NB4 (cell line): ENCODE results near the gene MUC13.

Experiments
- CTCF ChIP-seq: IDR thresholded peaks from one replicate; pipeline ENCODE4 v1.5.1; 2012; ENCODE audit warnings: low read depth, low read length
- POLR2A ChIP-seq: IDR thresholded peaks from 2 replicates; pipeline ENCODE4 v1.6.1; 2011; ENCODE audit warnings: mild to moderate bottlenecking; ENCODE audit not compliant: insufficient read length; ENCODE audit errors: extremely low read depth

GRCh38 chr3:124965413-124965812 lies 30.9 kb upstream of the MUC13 start:
- TF ChIP-seq CTCF (no peak), POLR2A (no peak)
